Tibial nerve (tissue), 4 donors: ENCODE measurements around the gene RIPPLY2.

Experiments used
- EP300 ChIP-seq, 2 donors: sonication (generic); formaldehyde crosslinking; IDR thresholded peaks; one replicate each; pipeline ENCODE4 v1.6.1; 2017; ENCODE audit warnings: antibody characterized with exemption in 2 of 2, mild to moderate bottlenecking in 1 of 2
- TF ChIP-seq, protein P1 (sequence below), 5 experiments: fragments of 200-600 bp in 3 of 5; fragments of 450-650 bp in 2 of 5; sonication (generic) in 3 of 5; IDR thresholded peaks; one replicate each; pipeline ENCODE4 v1.5.1; 2016 to 2019; ENCODE audit warnings: antibody characterized with exemption in 5 of 5, mild to moderate bottlenecking in 3 of 5, moderate library complexity in 2 of 5

DNA sequence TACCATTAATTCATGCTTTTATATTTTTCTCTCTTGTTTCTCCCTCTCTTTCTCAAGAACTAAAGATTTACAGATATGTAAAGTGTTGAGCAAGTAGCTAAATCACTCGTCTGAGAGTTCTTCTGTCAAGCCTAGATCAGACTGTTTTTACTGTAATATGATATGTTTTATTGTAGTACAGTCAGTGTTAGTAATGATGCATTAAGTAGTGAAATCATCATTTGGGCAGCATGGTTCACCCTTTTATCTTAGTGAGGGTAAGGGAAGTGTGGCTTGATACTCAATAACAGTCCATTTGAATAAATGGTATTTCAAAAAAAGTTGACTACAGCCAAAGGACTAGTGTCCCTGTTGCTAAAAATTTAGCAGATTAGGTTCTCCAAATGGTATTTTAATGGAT lies 15.5 kb downstream of the RIPPLY2 start:
- TF ChIP-seq, protein P1, sequence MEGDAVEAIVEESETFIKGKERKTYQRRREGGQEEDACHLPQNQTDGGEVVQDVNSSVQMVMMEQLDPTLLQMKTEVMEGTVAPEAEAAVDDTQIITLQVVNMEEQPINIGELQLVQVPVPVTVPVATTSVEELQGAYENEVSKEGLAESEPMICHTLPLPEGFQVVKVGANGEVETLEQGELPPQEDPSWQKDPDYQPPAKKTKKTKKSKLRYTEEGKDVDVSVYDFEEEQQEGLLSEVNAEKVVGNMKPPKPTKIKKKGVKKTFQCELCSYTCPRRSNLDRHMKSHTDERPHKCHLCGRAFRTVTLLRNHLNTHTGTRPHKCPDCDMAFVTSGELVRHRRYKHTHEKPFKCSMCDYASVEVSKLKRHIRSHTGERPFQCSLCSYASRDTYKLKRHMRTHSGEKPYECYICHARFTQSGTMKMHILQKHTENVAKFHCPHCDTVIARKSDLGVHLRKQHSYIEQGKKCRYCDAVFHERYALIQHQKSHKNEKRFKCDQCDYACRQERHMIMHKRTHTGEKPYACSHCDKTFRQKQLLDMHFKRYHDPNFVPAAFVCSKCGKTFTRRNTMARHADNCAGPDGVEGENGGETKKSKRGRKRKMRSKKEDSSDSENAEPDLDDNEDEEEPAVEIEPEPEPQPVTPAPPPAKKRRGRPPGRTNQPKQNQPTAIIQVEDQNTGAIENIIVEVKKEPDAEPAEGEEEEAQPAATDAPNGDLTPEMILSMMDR (IDR thresholded peaks at IDR 0.05) = no peak
- no peak for TF ChIP-seq EP300 (IDR thresholded peaks at IDR 0.05)
